Stimulated activated CD4-positive, alpha-beta T cell treated with anti-CD3 and anti-CD28 coated beads, Interleukin-1b, Interleukin-23, amount 100 ng/mL, for 4 hours (primary cell): Measurements from ENCODE around the gene TIMM50.

Experiments used
- DNase-seq, 2 donors: peaks; one replicate each; pipeline ENCODE4 v3.0.0-alpha.2; 2020; ENCODE audit warnings: low read depth in 2 of 2

Gene TIMM50

GRCh38 chr19:39500543-39500942 lies 19.9 kb downstream of the TIMM50 start:
- no peak for DNase-seq

GRCh38 chr19:39501340-39501739 lies 20.7 kb downstream of the TIMM50 start:
- no peak for DNase-seq

- DNase-seq = peak; percentile 62 to 77
Measured at GRCh38 chr19:39502640-39503417, 22.2 kb downstream of the TIMM50 start.

GRCh38 chr19:39506598-39506943 lies 25.9 kb downstream of the TIMM50 start:
- DNase-seq = no peak

- peak in 1 of 2 donors; percentile 54 for DNase-seq
Measured at GRCh38 chr19:39506944-39507714, 26.5 kb downstream of the TIMM50 start.

- no peak for DNase-seq
Measured at GRCh38 chr19:39507715-39508364, 27.2 kb downstream of the TIMM50 start.

GRCh38 chr19:39508629-39509028 lies 28.0 kb downstream of the TIMM50 start:
- no peak for DNase-seq

- DNase-seq = no peak
Measured at GRCh38 chr19:39509233-39509632, 28.6 kb downstream of the TIMM50 start.

GRCh38 chr19:39512988-39513387 lies 32.4 kb downstream of the TIMM50 start:
- no peak for DNase-seq

GRCh38 chr19:39514840-39515550 lies 34.4 kb downstream of the TIMM50 start, which contains the start of gene SELENOV:
SELENOV (plus strand) TSS chr19:39515139; CDS start chr19:39515213, 74 bp downstream.
- no peak for DNase-seq

GRCh38 chr19:39515551-39516191 lies 35.0 kb downstream of the TIMM50 start:
- DNase-seq = peak in 1 of 2 donors; percentile 5

GRCh38 chr19:39516270-39516669 lies 35.6 kb downstream of the TIMM50 start:
- no peak for DNase-seq

- no peak for DNase-seq
Measured at GRCh38 chr19:39517432-39517831, 36.8 kb downstream of the TIMM50 start.

- no peak for DNase-seq
Measured at GRCh38 chr19:39518458-39518857, 37.8 kb downstream of the TIMM50 start.

- no peak for DNase-seq
Measured at GRCh38 chr19:39518975-39519374, 38.3 kb downstream of the TIMM50 start.

- DNase-seq = no peak
Measured at GRCh38 chr19:39520541-39521484, 40.2 kb downstream of the TIMM50 start.

GRCh38 chr19:39524495-39524894 lies 43.9 kb downstream of the TIMM50 start:
- no peak for DNase-seq

GRCh38 chr19:39525205-39525604 lies 44.6 kb downstream of the TIMM50 start:
- DNase-seq = no peak

GRCh38 chr19:39531834-39532232 lies 51.2 kb downstream of the TIMM50 start:
- DNase-seq = no peak
